NCI-H774 (cell line): ENCODE data around the gene SRRM4.
"Not testable (repeated sequence)": the region's sequence is repeated elsewhere in the genome, so short reads cannot be mapped to it uniquely, and the experiment has no call there.

Source experiments
- DNase-seq: peaks from one replicate; lab custom pipeline; 2025; lab: John Stamatoyannopoulos, UW

Gene SRRM4, protein sequence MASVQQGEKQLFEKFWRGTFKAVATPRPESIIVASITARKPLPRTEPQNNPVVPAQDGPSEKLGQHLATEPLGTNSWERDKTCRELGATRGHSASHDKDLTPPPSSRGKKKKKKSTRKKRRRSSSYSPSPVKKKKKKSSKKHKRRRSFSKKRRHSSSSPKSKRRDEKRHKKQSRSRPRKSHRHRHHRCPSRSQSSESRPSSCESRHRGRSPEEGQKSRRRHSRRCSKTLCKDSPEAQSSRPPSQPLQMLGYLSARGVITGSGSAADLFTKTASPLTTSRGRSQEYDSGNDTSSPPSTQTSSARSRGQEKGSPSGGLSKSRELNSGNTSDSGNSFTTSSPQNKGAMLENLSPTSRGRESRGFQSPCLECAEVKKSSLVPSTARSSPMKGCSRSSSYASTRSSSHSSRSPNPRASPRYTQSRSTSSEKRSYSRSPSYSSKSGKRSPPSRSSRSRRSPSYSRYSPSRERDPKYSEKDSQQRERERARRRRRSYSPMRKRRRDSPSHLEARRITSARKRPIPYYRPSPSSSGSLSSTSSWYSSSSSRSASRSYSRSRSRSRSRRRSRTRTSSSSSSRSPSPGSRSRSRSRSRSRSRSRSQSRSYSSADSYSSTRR

DNA sequence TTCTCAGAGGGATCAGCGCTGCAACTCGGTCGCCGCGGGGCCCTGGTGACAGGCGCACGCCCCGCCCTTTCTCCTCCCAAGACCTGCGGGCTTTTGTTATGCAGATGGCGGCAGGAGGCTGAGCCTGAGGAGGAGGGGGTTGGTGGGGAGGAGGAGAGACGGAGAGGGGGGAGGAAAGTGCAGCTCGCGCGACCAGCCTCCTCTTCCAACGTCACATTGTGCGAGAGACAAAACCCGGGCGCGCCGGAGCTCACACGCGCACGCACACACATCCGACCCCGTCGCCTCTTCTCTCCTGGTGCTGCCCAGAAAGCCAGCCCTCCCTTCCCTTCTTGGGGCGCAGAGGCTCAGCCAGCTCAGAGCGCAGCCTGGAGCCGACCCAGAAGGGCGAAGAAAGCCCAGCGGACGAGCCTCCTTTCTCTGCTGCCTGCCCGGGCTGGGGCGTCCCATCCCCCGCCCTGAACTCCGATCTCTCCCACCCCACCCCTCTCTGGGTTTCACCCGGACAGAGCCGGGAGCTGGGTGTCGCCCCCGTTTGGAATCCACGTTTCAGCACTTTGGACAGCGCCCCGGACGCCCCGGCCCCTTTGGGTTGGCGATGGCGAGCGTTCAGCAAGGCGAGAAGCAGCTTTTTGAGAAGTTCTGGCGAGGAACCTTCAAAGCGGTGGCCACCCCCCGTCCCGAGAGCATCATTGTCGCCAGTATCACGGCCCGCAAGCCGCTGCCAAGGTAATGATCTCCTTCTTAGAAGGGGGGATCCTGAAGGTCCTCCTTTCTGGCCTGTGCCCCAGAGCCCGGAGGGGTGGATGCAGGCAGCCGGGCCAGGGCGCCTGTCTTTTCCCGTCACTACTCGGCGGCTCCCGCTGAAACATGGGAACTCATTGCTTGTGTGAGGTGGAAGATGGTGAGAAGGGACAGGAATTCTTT is at the start of gene SRRM4:
TSS of gene SRRM4 (plus strand) at position 257 of the 927 bp plus-strand sequence. CDS start at position 599, 342 bp downstream.
- peak; percentile 94 for DNase-seq

- no peak for DNase-seq
Observed at GRCh38 chr12:118946256-118946655, 35.1 kb upstream of the SRRM4 start.

DNA sequence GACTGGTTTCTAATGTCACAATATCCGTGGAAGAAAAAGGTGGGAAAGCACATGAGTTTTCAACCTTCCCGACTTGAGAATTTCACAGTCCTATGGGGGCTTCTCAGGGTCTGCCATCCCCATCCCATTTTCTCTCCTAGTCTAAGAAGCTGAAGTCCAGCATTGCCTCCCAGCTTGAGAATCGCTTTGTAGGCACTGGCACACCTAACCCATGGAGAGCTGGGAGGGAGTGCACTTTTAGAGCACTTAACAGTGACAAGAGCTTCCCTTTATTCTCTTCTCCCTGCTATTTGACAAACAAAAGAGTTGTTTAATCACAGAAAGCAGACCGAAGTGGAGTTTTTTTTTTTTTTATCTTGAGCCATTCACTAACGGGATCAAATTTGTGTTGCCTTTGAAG is 22.8 kb upstream of the SRRM4 start:
- peak; percentile 24 for DNase-seq

DNA sequence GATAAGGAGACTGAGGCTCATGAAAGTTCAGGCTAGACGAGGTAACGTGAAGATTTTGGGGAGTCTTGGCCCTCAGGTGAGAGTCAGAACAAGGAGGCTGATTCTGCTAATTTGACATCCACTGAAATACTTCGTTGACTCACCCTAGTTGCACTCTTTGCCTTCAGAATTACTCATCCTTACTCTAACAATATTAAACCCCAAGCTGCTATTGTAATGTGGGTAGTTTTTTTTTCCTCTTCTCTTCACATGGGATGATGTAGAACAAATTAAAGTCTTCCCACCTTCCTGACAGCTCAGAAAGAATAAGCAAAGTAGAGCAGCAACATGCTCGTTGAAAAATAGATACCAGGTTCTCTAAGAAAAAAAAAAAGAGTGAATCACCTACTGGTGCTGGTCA is 22.0 kb upstream of the SRRM4 start:
- DNase-seq, result no peak

DNA sequence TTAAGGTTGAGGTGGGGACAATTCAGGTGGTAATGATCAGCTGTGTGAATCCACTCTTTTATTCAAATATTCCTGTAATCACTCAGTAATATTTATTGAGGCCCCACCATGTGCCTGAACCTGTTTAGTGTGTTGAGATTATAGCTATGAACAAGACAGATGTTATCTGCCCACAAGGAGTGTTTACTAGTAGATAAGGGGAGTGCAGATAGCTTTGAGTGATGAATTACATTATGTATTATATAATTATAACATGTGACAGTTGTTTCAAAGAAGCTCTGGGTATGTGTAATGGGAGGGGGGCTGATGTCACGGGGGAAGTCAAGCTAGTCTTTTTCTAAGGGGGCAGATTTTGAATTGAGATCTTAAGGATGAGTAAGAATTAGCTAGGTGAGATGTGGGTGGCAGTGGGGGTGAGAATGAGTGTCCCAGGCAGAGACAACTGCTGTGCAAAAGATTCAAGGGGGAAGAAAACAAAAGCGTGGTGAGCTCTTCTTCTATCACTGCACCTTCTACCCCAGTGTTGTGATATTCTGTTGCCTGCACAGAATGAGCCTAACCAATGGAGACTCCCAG is 21.3 kb upstream of the SRRM4 start:
- no peak for DNase-seq

DNA sequence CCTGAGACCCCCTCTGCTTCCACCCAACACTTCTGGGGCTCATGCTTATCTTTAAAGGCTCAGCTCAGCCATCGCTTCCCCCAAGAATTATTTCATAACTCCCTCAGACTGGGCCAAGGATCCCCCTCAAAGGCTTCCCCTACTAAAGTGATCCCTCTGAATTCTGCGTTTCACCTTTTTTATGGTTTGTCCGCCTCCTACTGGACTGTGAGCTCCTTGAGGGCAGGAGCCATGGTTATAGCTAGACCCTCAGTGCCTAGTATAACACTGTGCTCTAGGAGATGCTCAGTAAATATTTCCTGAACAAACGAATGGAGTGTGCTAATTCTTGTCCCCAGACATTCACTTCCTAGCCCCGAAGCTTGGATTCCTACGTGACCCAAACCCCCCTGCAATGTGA is 20.5 kb upstream of the SRRM4 start:
- DNase-seq, result no peak

DNA sequence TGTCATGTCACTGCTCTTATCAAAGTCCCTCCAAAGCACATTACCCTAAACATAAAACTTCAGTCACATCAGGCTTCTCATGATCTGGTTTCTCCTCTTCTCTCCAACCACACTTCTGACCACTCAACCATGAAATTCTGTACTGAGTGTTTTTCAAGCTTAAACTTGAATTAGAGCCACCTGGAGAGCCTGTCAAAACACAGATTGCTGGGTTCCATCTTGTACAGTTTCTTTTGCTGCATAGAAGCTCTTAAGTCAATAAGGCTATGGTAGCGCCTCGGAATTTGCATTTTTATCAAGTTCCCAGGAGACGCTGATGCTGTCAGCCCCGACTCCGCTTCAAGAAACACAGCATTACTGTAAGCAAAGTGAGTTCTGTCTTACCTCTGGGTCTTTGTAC is 16.4 kb upstream of the SRRM4 start:
- no peak for DNase-seq

DNA sequence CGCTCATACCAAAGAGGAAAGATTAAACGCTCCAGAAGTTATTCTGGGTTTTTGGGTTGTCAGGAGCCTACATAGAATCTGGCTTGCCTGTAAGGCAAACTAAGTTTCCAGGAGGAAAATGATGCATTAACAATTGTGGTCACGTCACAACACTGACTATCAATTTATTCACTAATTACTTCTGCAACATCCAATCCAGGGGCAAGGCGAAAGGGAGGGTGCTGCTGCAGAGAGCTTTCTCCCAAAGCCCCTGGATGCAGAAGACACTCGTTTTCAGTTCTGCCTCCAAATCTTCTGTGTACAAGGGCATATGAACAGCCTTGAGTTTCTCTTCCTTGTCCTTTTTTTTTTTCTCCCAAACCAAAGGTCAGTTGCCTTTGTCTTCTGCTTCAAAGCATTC is 10.5 kb upstream of the SRRM4 start:
- DNase-seq, result no peak

DNA sequence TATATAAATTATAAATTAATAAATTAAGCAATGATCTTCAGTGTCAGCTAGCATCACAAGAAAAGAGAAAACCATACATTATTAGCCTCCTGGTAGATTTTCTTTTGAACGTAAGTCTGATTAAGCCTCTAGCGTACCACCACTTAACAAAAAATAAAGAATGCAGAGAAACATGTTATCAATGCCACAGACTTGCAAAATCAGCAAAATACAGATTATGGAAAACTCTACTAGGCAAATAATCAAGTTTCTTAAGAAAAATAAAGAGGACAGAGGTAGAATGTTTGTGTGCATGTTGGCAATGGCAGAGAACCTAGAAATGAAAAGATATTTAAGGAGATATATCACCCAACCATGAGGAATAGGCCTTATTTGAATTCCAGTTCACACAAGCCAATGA is 8.4 kb upstream of the SRRM4 start:
- DNase-seq, result no peak

- DNase-seq, result peak; percentile 85
Observed at GRCh38 chr12:118979763-118980406, 1.5 kb upstream of the SRRM4 start.

DNA sequence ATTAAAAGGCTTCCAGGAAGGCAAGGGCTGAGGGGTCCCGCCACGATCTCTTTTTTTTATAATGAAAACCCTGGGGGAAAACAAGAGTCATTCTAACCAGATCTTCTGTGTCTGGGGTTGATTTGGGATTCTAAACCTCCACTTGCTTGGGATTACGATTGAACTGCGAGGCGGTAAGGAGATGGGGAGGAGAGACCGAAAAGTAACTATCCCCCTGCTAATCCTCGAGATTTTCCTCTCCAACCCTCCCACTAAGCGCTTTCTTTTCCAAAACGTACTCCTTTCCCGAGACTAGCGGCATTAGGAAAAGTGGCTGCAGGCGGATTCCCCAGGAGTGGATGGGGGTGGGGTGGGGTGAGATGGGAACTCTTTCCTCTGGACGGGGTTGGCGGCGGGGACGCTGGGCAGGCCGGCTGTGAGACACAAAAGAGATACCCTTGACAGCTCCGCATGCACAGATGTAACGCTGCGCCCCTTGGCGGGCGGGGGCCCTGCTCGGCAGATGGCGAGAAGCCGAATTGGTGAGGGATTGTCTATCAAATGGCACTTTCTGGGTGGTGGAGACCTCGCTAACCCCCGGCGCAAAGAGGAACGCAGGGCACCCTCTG is 830 bp upstream of the SRRM4 start:
- peak; percentile 29 for DNase-seq

DNA sequence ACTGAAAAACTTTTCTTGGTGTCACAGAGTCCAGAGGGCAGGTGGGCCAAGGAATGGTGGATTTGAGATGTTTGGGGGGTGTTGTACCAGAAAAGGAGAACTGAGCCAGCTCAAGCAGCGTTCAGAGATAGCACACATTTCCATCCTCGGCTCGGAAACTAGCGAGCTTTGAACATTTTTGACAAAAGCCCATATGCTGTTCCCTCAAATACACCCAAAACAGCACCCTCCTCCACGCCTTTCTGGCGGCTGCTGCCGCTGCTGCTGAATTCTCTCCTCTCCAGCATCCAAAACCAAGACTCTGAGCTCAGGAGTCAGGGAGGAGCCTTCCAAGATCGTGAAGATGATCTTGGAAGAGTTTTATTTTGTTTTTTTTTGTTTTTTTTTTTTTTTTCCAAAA is 961 bp downstream of the SRRM4 start:
- no peak for DNase-seq

- no peak for DNase-seq
Observed at GRCh38 chr12:118982984-118983761, 1.8 kb downstream of the SRRM4 start.

GRCh38 chr12:118984161-118984943 is 3.0 kb downstream of the SRRM4 start:
- no peak for DNase-seq

- DNase-seq, result no peak
Observed at GRCh38 chr12:118986050-118986449, 4.7 kb downstream of the SRRM4 start.

DNA sequence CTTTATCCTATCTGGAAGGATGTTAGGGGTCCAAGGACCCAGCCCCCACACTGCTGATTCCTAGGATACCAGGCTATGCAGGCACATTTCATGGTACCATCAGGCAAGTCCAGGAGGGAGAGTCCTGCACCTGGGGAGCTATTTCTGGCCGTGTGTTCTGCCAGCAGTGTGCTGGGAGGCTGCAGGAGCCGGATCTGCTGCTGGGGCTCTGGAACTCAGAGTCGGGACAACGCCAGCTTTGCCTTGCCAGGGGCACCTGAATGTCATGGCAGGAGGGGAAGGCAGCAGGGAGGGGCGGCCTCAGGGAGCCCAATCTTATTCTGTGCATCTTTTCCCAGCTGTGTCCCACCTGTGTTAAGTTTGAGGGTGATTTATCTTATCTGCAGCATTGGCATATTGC is 17.8 kb downstream of the SRRM4 start:
- no peak for DNase-seq

- DNase-seq, result no peak
Observed at GRCh38 chr12:119005085-119005484, 23.7 kb downstream of the SRRM4 start.

DNA sequence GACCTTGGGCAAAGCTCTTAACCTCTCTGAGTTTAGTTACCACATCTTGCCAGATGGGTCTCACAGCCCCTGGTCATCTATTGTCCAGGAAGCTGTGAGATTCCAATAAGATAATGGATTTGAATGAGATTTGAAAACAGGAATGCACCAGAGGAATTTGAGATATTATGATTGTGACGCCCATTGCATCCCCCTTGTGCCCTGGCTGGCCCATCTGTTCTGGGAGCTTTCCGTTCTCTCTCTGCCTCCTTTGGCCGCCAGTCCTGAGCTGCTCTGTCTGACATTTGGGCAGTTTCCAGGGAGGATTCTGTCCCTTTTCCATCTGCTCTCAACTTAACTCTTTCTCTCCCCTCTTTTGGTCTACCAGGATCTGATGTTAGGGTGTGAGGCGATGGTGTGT is 24.6 kb downstream of the SRRM4 start:
- DNase-seq, result no peak

DNA sequence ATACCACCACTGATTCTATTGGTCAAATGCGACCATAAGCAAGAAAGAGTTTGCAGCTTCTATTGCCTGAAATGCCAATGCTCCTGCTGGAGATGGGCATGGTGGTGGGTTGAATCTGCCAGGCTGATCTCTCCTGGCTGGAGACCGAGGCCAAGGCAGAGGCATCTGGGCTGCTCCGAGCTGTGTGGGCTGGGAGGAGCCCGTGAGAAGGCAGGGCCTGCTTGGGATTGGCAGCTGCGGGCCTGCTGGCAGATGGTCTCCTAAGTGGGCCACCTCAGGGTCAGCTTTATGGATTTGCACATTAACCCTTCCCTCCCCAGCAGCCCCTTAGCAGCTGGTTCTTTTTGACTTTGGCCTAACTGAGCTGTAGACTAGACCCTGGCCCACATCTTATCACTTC is 25.4 kb downstream of the SRRM4 start:
- no peak for DNase-seq

DNA sequence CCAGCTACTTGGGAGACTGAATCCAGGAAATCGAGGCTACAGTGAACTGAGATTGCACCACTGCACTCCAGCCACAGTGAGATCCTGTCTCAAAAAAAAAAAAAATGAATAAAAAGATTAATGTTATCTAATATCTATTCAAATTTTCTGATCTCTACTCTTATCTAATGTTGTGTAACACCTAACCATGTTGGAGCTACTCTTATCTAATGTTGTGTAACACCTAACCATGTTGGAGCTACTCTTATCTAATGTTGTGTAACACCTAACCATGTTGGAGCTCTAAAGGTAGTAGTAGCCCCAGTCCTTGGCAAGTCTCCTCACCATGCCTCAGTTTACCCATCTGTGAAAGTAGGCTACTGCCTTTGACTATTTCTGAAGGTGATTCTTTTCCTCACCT is 26.9 kb downstream of the SRRM4 start:
- not testable (repeated sequence) for DNase-seq
